Measurements from ENCODE around the gene RNF157.

GRCh38 chr17:76138234-76138895, 101.9 kb downstream of the RNF157 start:
- TF ChIP-seq CTCF (IDR thresholded peaks at IDR 0.05 in 4 of 5, conservative IDR thresholded peaks at IDR 0.05 in 1 of 5) (no peak), POLR2A (IDR thresholded peaks at IDR 0.05) (no peak)

Measured in gastrocnemius medialis (tissue), 4 donors.